ENCODE measurements around the gene SHISA2. TPM values are rescaled to one million over a fixed set of nuclear protein-coding genes. Genes with fewer than 3 reads are reported as not detected.

SHISA2 gene
- total RNA-seq, 1 experiment from 2014 or later: not detected

DNA sequence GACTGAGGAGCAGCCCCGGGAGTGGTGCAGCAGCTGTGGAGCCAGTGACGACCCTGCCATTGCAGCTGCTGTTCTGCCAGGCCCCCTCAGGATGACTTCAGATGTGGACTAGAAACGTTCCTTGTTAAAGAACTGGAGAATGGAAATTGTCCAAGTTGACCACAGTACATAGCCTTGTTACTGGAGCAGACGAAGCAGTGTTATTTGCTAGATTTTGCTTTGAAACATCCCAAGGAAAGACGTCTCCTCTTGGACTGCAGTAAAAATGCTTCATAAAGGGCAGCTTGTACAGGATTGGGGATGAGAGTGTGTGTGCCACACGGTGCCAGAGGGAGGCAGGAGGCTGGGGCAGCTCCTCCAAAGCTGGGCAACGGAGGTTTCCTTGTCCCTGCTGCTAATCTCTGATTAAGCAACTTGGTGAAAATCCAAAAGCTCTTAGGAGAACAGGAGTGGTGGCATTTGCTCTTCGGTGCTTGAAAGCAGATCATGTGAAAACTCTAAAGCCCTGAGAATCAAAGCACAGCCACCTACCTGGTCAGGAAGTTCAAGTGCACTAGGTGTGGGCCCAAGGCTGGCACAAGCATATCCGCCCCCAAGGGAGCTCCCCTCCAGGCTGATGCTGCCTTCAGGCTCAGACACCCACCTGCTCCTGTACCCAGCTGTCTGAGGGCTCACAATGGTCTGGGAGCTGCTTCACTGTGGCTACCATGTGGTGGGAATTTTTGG is 34.5 kb downstream of the SHISA2 start:
- no peaks in the 10 kb centered on the region for H3K9me3 ChIP-seq (ENCODE audit: insufficient read depth, low read depth)
- no peaks in the 10 kb centered on the region for H3K36me3 ChIP-seq (ENCODE audit: low read depth)
- no peak overlapping the region; the same call in 1 of the 2 replicates for H2AFZ ChIP-seq
- H4K20me1 ChIP-seq (ENCODE audit: insufficient read depth): no peaks in the 10 kb centered on the region
- TF ChIP-seq, protein P1, sequence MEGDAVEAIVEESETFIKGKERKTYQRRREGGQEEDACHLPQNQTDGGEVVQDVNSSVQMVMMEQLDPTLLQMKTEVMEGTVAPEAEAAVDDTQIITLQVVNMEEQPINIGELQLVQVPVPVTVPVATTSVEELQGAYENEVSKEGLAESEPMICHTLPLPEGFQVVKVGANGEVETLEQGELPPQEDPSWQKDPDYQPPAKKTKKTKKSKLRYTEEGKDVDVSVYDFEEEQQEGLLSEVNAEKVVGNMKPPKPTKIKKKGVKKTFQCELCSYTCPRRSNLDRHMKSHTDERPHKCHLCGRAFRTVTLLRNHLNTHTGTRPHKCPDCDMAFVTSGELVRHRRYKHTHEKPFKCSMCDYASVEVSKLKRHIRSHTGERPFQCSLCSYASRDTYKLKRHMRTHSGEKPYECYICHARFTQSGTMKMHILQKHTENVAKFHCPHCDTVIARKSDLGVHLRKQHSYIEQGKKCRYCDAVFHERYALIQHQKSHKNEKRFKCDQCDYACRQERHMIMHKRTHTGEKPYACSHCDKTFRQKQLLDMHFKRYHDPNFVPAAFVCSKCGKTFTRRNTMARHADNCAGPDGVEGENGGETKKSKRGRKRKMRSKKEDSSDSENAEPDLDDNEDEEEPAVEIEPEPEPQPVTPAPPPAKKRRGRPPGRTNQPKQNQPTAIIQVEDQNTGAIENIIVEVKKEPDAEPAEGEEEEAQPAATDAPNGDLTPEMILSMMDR (conservative IDR thresholded peaks at IDR 0.05): no peak
- TF ChIP-seq EZH2 (IDR thresholded peaks at IDR 0.05; ENCODE audit: low read depth): no peak
- intact Hi-C loops (cut with micrococcal nuclease; ENCODE audit: unreplicated experiment): no loop called here
- H3K4me3 ChIP-seq: no peak overlapping the region
- H3K27me3 ChIP-seq (ENCODE audit: insufficient read depth, low read depth): peaks cover 79% of the 10 kb centered on the region
- no peak overlapping the region for H3K27ac ChIP-seq
- H3K9me2 ChIP-seq (ENCODE audit: insufficient read depth): no peaks in the 10 kb centered on the region; the same call in 1 of the 2 replicates
- CTCF ChIA-PET: no interaction called here
- no TSS peak for BruUV-seq (replicated peaks)
- no peak for DNase-seq
- peaks cover 9% of the 10 kb centered on the region; the same call in 1 of the 2 replicates for H3F3A ChIP-seq (ENCODE audit: insufficient read depth, low read depth)
- no peak overlapping the region for H3K4me2 ChIP-seq
- no peaks in the 10 kb centered on the region for H3K79me2 ChIP-seq (ENCODE audit: low read depth)
- POLR2A ChIA-PET (ENCODE audit: unreplicated experiment): no interaction called here
- H3K4me1 ChIP-seq (replicated peaks; ENCODE audit: insufficient read depth): peaks cover 6% of the 10 kb centered on the region; the same call in 1 of the 2 replicates

DNA sequence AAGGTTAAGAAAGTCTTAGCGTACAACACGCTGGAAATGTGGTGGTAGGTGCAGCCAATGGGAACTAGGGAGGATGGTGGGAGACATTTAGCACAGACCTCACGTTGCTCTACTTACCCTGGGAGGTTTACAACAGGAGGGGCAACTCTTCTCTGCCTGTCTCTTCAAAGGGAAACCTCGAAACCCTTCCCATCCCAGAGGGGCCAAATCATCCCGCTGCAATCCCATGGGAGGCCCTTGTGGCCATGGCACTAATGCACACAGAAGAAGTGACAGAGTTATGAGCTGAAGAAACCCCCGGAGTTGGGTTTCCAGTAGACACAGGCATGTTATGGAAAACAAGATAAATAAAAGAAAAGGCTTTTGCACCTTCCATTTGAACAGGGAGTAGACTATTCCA is 35.6 kb downstream of the SHISA2 start:
- intact Hi-C loops (cut with micrococcal nuclease; ENCODE audit: unreplicated experiment): no loop called here
- Histone ChIP-seq H3F3A (ENCODE audit: insufficient read depth, low read depth) (no peaks in the 10 kb centered on the region), H3K79me2 (ENCODE audit: low read depth) (no peaks in the 10 kb centered on the region), H3K9me2 (ENCODE audit: insufficient read depth) (no peaks in the 10 kb centered on the region; the same call in 1 of the 2 replicates), H3K36me3 (ENCODE audit: low read depth) (no peaks in the 10 kb centered on the region), H2AFZ (no peak overlapping the region), H3K4me1 (replicated peaks; ENCODE audit: insufficient read depth) (no peaks in the 10 kb centered on the region), H4K20me1 (ENCODE audit: insufficient read depth) (no peaks in the 10 kb centered on the region), H3K9me3 (ENCODE audit: insufficient read depth, low read depth) (no peaks in the 10 kb centered on the region), H3K27me3 (ENCODE audit: insufficient read depth, low read depth) (peaks cover 90% of the 10 kb centered on the region), H3K4me2 (no peak overlapping the region), H3K27ac (no peak overlapping the region), H3K4me3 (no peak overlapping the region)
- POLR2A ChIA-PET (ENCODE audit: unreplicated experiment): no interaction called here
- BruUV-seq (replicated peaks): no TSS peak
- no peak for DNase-seq
- TF ChIP-seq, protein P1 (conservative IDR thresholded peaks at IDR 0.05): no peak
- TF ChIP-seq EZH2 (IDR thresholded peaks at IDR 0.05; ENCODE audit: low read depth): no peak
- CTCF ChIA-PET: no interaction called here

DNA sequence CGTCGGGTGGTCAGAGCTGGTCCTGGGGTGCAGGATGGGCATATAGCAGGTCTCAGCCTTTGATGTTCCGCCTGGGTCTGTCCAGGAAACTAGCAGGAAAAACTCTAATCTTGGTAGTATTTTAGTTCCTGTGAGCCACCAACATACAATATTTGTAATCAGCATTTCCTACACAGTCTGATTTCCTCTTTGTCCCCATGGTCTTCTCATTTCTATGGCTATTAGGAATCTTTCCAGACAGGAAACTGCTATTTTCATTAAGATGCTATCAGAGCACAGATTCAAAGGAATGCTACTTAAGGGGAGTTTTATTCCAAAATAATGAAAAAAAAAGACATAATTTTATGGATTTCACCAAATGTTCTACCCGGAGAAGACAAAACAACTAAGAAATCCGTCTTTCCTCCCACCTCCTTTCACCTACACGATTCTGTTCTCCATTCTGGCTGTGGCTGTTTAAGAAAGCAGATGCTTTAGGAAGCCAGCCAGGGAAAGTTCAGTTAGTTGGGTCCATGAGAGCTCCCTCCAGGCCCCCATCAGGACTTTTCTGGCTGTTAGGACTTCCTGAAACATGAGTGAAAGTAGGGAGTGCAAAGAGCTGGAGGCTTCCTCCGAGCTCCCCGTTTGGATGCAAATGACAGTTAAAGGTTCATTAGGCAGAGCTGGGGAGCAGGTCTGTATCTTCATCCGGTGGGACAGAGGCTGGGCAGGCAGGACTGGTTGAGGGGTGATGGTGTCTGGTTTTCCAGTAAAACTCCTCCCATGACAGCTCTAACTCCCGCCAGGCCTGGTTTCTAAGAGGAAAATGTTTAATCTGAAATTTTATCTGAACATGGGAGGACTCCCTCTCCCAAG is 36.3 kb downstream of the SHISA2 start:
- H3K4me2 ChIP-seq: no peak overlapping the region
- no peaks in the 10 kb centered on the region for H3K36me3 ChIP-seq (ENCODE audit: low read depth)
- H3K9me2 ChIP-seq (ENCODE audit: insufficient read depth): no peaks in the 10 kb centered on the region; the same call in 1 of the 2 replicates
- DNase-seq: no peak
- intact Hi-C loops (cut with micrococcal nuclease; ENCODE audit: unreplicated experiment): no loop called here
- ChIA-PET CTCF (no interaction called here), POLR2A (ENCODE audit: unreplicated experiment) (no interaction called here)
- H3K27me3 ChIP-seq (ENCODE audit: insufficient read depth, low read depth): peaks cover 88% of the 10 kb centered on the region
- no TSS peak for BruUV-seq (replicated peaks)
- no peaks in the 10 kb centered on the region for H3F3A ChIP-seq (ENCODE audit: insufficient read depth, low read depth)
- no peaks in the 10 kb centered on the region for H3K4me1 ChIP-seq (replicated peaks; ENCODE audit: insufficient read depth)
- H3K4me3 ChIP-seq: no peak overlapping the region
- no peaks in the 10 kb centered on the region for H3K79me2 ChIP-seq (ENCODE audit: low read depth)
- H3K27ac ChIP-seq: no peak overlapping the region
- H2AFZ ChIP-seq: no peak overlapping the region
- H3K9me3 ChIP-seq (ENCODE audit: insufficient read depth, low read depth): no peaks in the 10 kb centered on the region
- TF ChIP-seq EZH2 (IDR thresholded peaks at IDR 0.05; ENCODE audit: low read depth): no peak
- TF ChIP-seq, protein P1 (conservative IDR thresholded peaks at IDR 0.05): no peak
- no peaks in the 10 kb centered on the region for H4K20me1 ChIP-seq (ENCODE audit: insufficient read depth)

Data from PC-9 (cell line).